Colonic mucosa (tissue), 4 donors: Measurements from ENCODE around the gene KL. TPM values are rescaled to one million over a fixed set of nuclear protein-coding genes. Genes with fewer than 3 reads are reported as not detected.

Experiments
- DNase-seq: peaks from one replicate; pipeline ENCODE4 v3.0.0-alpha.2; 2020
- H3K27ac ChIP-seq: fragments of 200-600 bp; one replicate; pipeline ENCODE4 v1.8.0; 2021
- H3K27me3 ChIP-seq: fragments of 200-600 bp; one replicate; pipeline ENCODE4 v1.8.0; 2021
- H3K36me3 ChIP-seq: fragments of 200-600 bp; one replicate; pipeline ENCODE4 v1.8.0; 2021
- H3K4me1 ChIP-seq: fragments of 200-600 bp; one replicate; pipeline ENCODE4 v1.8.0; 2021; ENCODE audit warnings: mild to moderate bottlenecking
- H3K4me3 ChIP-seq: fragments of 200-600 bp; one replicate; pipeline ENCODE4 v1.8.0; 2021
- H3K9ac ChIP-seq, 2 donors: one replicate each; pipeline ENCODE4 v1.7.0; 2013; ENCODE audit warnings: control low read depth in 2 of 2, low read depth in 2 of 2, low read length in 2 of 2
- H3K9me3 ChIP-seq: fragments of 200-600 bp; one replicate; pipeline ENCODE4 v1.8.0; 2021
- CTCF ChIP-seq: fragments of 200-600 bp; IDR thresholded peaks from one replicate; pipeline ENCODE4 v1.8.0; 2022; ENCODE audit warnings: antibody characterized with exemption, mild to moderate bottlenecking
- intact Hi-C: fragments of 100-400 bp; cut with DNase I; formaldehyde crosslinking; loops from one replicate; pipeline ENCODE4 v1.14.1; 2022
- total RNA-seq, 2 donors: library from RNA; stranded (reverse); fragmentation: NEBNext Ultra II Directional in 1 of 2; extraction: Animal tissue kit (Norgen Biotek cat#: 25700) in 1 of 2; gene quantifications; one replicate each; pipeline ENCODE4 v1.2.1, GENCODE V29; 2021
- donor health status: healthy.
- donor health status: DM: no; HTN: no; CAD: no.
- donor health status: DM: no; HTN: no; CAD: no.

Gene KL
- total RNA-seq, 2 donors from 2014 or later: 0.57 to 1.9 TPM

- Histone ChIP-seq H3K27me3 (no peaks in the 10 kb centered on the region), H3K4me3 (no peak overlapping the region), H3K4me1 (no peaks in the 10 kb centered on the region), H3K9me3 (no peaks in the 10 kb centered on the region), H3K36me3 (no peaks in the 10 kb centered on the region), H3K27ac (no peak overlapping the region), H3K9ac (no peak overlapping the region)
- DNase-seq: no peak
- intact Hi-C loops: no loop called here
- no peak for TF ChIP-seq CTCF
Observed at GRCh38 chr13:33079960-33080359, 63.7 kb downstream of the KL start.

GRCh38 chr13:33080972-33081590 lies 64.9 kb downstream of the KL start:
- Histone ChIP-seq H3K36me3 (no peaks in the 10 kb centered on the region), H3K27me3 (no peaks in the 10 kb centered on the region), H3K4me1 (no peaks in the 10 kb centered on the region), H3K4me3 (no peak overlapping the region), H3K9ac (no peak overlapping the region), H3K9me3 (no peaks in the 10 kb centered on the region), H3K27ac (no peak overlapping the region)
- no peak for DNase-seq
- no peak for TF ChIP-seq CTCF
- intact Hi-C loops: no loop called here

- Histone ChIP-seq H3K4me3 (no peak overlapping the region), H3K4me1 (no peaks in the 10 kb centered on the region), H3K9ac (no peak overlapping the region), H3K36me3 (no peaks in the 10 kb centered on the region), H3K27me3 (no peaks in the 10 kb centered on the region), H3K9me3 (no peaks in the 10 kb centered on the region), H3K27ac (no peak overlapping the region)
- DNase-seq: no peak
- TF ChIP-seq CTCF: no peak
- intact Hi-C loops: no loop called here
Observed at GRCh38 chr13:33081666-33082065, 65.4 kb downstream of the KL start.

- H3K27ac ChIP-seq: no peak overlapping the region
- H3K27me3 ChIP-seq: no peaks in the 10 kb centered on the region
- intact Hi-C loops: no loop called here
- H3K4me1 ChIP-seq: no peaks in the 10 kb centered on the region
- no peak overlapping the region for H3K9ac ChIP-seq
- no peak for DNase-seq
- H3K9me3 ChIP-seq: no peaks in the 10 kb centered on the region
- TF ChIP-seq CTCF: no peak
- H3K36me3 ChIP-seq: no peaks in the 10 kb centered on the region
- H3K4me3 ChIP-seq: no peak overlapping the region
Observed at GRCh38 chr13:33083054-33083453, 66.8 kb downstream of the KL start.

GRCh38 chr13:33087091-33087490 lies 70.9 kb downstream of the KL start:
- no peak overlapping the region for H3K4me3 ChIP-seq
- no peaks in the 10 kb centered on the region for H3K36me3 ChIP-seq
- no peaks in the 10 kb centered on the region for H3K9me3 ChIP-seq
- intact Hi-C loops: no loop called here
- no peaks in the 10 kb centered on the region for H3K27me3 ChIP-seq
- TF ChIP-seq CTCF: no peak
- H3K9ac ChIP-seq: no peak overlapping the region
- no peak for DNase-seq
- no peaks in the 10 kb centered on the region for H3K4me1 ChIP-seq
- H3K27ac ChIP-seq: no peak overlapping the region
